CD4-positive, CD25-positive, alpha-beta regulatory T cell (primary cell): ENCODE results near the gene CTNNA2. TPM values are rescaled to one million over a fixed set of nuclear protein-coding genes. Genes with fewer than 3 reads are reported as not detected.

ENCODE experiments used
- ATAC-seq, 2 donors: fragments of 150-1000 bp; cut with Tn5 transposase; one replicate each; pipeline ENCODE4 v1.10.0; 2021; ENCODE audit warnings: low read depth in 2 of 2, moderate number of reproducible peaks in 2 of 2, moderate library complexity in 1 of 2
- DNase-seq, 3 donors: peaks; one replicate each; pipeline versions ENCODE4 v3.0.0 to v3.0.0-alpha.2; 2012 to 2022; ENCODE audit warnings: mixed read lengths in 1 of 3
- H3K27ac ChIP-seq: one replicate; pipeline ENCODE4 v1.7.0; 2013; ENCODE audit warnings: mild to moderate bottlenecking, low read length; ENCODE audit not compliant: insufficient read depth, poor library complexity, severe bottlenecking
- H3K27me3 ChIP-seq: one replicate; pipeline ENCODE4 v1.7.0; 2013; ENCODE audit warnings: low read length; ENCODE audit not compliant: control insufficient read depth, insufficient read depth
- H3K36me3 ChIP-seq: one replicate; pipeline ENCODE4 v1.7.0; 2013; ENCODE audit warnings: mild to moderate bottlenecking, low read length, moderate library complexity; ENCODE audit not compliant: control insufficient read depth, insufficient read depth
- H3K4me1 ChIP-seq: 2 replicates; pipeline ENCODE4 v1.7.0; 2013; ENCODE audit warnings: mild to moderate bottlenecking, low read length; ENCODE audit not compliant: insufficient read depth, control insufficient read depth, poor library complexity, severe bottlenecking
- H3K4me3 ChIP-seq: one replicate; pipeline ENCODE4 v1.7.0; 2013; ENCODE audit warnings: low read depth, mild to moderate bottlenecking, low read length, moderate library complexity
- H3K9me3 ChIP-seq, 2 experiments: 1 replicate in 1 of 2; 2 replicates in 1 of 2; pipeline ENCODE4 v1.7.0; 2013; ENCODE audit warnings: low read length in 2 of 2, mild to moderate bottlenecking in 1 of 2, moderate library complexity in 1 of 2; ENCODE audit not compliant: control insufficient read depth in 2 of 2
- H3K27ac Mint-ChIP-seq, 3 donors: one replicate each; pipeline ENCODE4 v1.8.0; 2020 to 2022; ENCODE audit warnings: mild to moderate bottlenecking in 3 of 3, mixed read lengths in 3 of 3, moderate library complexity in 2 of 3
- H3K27me3 Mint-ChIP-seq: one replicate; pipeline ENCODE4 v1.8.0; 2022; ENCODE audit warnings: mild to moderate bottlenecking, mixed read lengths
- H3K36me3 Mint-ChIP-seq: one replicate; pipeline ENCODE4 v1.8.0; 2020; ENCODE audit warnings: mixed read lengths
- H3K4me1 Mint-ChIP-seq, 4 donors: one replicate each; pipeline ENCODE4 v1.8.0; 2020 to 2022; ENCODE audit warnings: mixed read lengths in 4 of 4, mild to moderate bottlenecking in 1 of 4
- H3K4me3 Mint-ChIP-seq, 4 donors: one replicate each; pipeline ENCODE4 v1.8.0; 2020 to 2022; ENCODE audit warnings: mild to moderate bottlenecking in 4 of 4, mixed read lengths in 4 of 4, moderate library complexity in 3 of 4
- H3K9me3 Mint-ChIP-seq, 7 donors: one replicate each; pipeline ENCODE4 v1.8.0; 2020 to 2022; ENCODE audit warnings: mixed read lengths in 7 of 7, mild to moderate bottlenecking in 3 of 7, moderate library complexity in 2 of 7
- polyA plus RNA-seq, 4 donors: library from polyadenylated mRNA; unstranded; fragments of 300-500 nt; fragmentation: Illumina TruSeq; gene quantifications; one replicate each; pipeline ENCODE4 v1.2.3, GENCODE V29; 2021
- total RNA-seq: library from RNA; stranded (reverse); gene quantifications from one replicate; pipeline ENCODE4 v1.2.3, GENCODE V29; 2022

Gene CTNNA2
- total and polyA plus RNA-seq, 5 donors from 2014 or later: not detected

GRCh38 chr2:80454628-80455027 is 941.8 kb downstream of the CTNNA2 start:
- Histone ChIP-seq H3K27ac (no peak overlapping the region), H3K4me1 (no peaks in the 10 kb centered on the region), H3K36me3 (no peaks in the 10 kb centered on the region), H3K9me3 (peaks cover 0 to 5% of the 10 kb centered on the region in 2 experiments), H3K4me3 (no peak overlapping the region), H3K27me3 (no peaks in the 10 kb centered on the region)
- no peaks in the 10 kb centered on the region for H3K4me1 Mint-ChIP-seq
- ATAC-seq: no peak
- H3K27ac Mint-ChIP-seq: no peak overlapping the region
- no peaks in the 10 kb centered on the region for H3K27me3 Mint-ChIP-seq
- DNase-seq: no peak
- H3K4me3 Mint-ChIP-seq: no peak overlapping the region
- H3K36me3 Mint-ChIP-seq: no peaks in the 10 kb centered on the region
- H3K9me3 Mint-ChIP-seq: peaks cover 0 to 35% (median 3%) of the 10 kb centered on the region in 7 donors

DNA sequence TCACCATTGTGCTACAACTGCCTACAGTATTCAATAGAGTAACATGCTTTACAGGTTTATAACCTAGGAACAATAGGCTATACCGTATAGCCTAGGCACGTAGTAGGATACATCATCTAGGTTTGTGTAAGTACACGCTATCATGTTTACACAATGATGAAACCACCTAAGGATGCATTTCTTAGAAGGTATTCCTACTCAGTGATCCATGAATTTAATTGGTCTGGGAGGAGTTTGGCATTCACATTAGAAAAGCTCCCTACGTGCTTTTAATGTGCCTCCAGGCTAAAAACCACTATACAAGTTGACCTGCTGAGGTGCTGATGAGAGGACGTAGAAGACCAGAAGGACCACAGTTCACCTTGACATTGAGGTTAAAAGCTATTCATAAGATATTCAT is 946.2 kb downstream of the CTNNA2 start:
- Histone ChIP-seq H3K27me3 (no peaks in the 10 kb centered on the region), H3K36me3 (no peaks in the 10 kb centered on the region), H3K4me3 (no peak overlapping the region), H3K27ac (no peak overlapping the region), H3K4me1 (no peaks in the 10 kb centered on the region), H3K9me3 (no peaks in the 10 kb centered on the region)
- ATAC-seq (no peak), DNase-seq (no peak)
- no peaks in the 10 kb centered on the region for H3K4me1 Mint-ChIP-seq
- no peaks in the 10 kb centered on the region for H3K36me3 Mint-ChIP-seq
- H3K9me3 Mint-ChIP-seq: peaks cover 5 to 38% (median 7%) of the 10 kb centered on the region in 7 donors
- H3K4me3 Mint-ChIP-seq: no peak overlapping the region
- H3K27me3 Mint-ChIP-seq: no peaks in the 10 kb centered on the region
- no peak overlapping the region for H3K27ac Mint-ChIP-seq

DNA sequence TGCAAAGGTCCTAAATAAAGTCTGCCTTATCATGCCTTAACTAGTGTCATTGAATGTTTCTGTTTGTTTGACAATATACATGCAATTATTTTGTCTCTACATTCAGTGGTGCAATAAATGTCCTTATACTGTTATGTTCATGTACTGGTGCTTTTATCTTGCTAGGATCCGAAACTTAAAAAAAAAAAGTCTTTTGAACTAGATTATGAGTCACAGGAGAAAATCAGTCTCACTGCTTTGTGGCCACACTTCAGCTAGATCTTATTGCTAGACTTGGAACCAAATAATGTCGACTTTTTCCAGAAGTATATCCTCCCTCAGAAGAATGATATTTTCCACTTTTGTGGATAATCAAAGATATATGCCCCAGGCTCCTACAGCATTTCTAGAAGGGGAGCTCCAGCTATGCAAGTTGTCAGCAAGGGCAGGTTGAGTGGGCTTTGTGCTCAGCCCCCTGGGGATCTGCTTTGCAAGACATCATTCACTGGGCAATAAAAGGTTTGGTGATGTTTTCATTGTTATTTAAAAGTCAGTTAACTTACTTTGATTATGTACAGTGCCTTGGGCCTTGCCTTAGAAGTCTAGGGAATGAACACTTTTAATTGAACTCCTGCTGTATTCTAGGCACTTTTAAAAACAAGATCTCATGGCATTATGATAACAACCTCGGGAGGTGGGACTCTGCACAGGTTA is 948.8 kb downstream of the CTNNA2 start:
- Mint-ChIP-seq H3K4me3 (no peak overlapping the region), H3K27ac (no peak overlapping the region), H3K9me3 (peaks cover 4 to 38% (median 6%) of the 10 kb centered on the region in 7 donors), H3K36me3 (no peaks in the 10 kb centered on the region), H3K27me3 (no peaks in the 10 kb centered on the region), H3K4me1 (no peaks in the 10 kb centered on the region)
- Histone ChIP-seq H3K9me3 (no peaks in the 10 kb centered on the region), H3K27ac (no peak overlapping the region), H3K4me3 (no peak overlapping the region), H3K27me3 (no peaks in the 10 kb centered on the region), H3K36me3 (no peaks in the 10 kb centered on the region), H3K4me1 (no peaks in the 10 kb centered on the region)
- ATAC-seq (no peak), DNase-seq (no peak)

- Mint-ChIP-seq H3K9me3 (peaks cover 4 to 34% (median 12%) of the 10 kb centered on the region in 7 donors), H3K36me3 (no peaks in the 10 kb centered on the region), H3K27ac (no peak overlapping the region), H3K4me3 (no peak overlapping the region), H3K27me3 (no peaks in the 10 kb centered on the region), H3K4me1 (no peaks in the 10 kb centered on the region)
- Histone ChIP-seq H3K36me3 (no peaks in the 10 kb centered on the region), H3K4me1 (no peaks in the 10 kb centered on the region), H3K27ac (no peak overlapping the region), H3K4me3 (no peak overlapping the region), H3K9me3 (no peaks in the 10 kb centered on the region), H3K27me3 (no peaks in the 10 kb centered on the region)
- ATAC-seq (no peak), DNase-seq (no peak)
These were observed 949.8 kb downstream of the CTNNA2 start for GRCh38 chr2:80462654-80463053.

DNA sequence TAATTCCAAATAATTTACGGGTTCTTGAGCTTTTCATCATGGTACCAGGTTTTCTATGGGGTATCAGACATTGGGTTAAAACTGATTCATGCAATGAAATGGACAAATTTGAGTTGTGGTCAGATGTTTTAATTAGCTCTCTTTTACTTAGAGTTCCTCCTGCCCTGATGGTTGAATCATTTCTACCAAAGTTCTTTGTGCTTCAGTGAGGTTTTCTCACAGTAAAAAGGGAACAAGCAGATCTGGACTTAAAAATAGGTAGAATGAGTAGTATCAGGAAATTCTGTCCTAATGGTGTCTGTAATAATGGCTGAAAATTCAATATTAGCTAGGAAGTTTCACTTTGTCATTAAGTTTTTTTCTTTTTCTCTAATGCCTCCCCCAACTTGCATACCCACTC is 951.4 kb downstream of the CTNNA2 start:
- no peaks in the 10 kb centered on the region for H3K4me1 ChIP-seq
- Mint-ChIP-seq H3K4me1 (no peaks in the 10 kb centered on the region), H3K9me3 (peaks cover 5 to 32% (median 12%) of the 10 kb centered on the region in 7 donors), H3K27ac (no peak overlapping the region), H3K36me3 (no peaks in the 10 kb centered on the region), H3K27me3 (no peaks in the 10 kb centered on the region), H3K4me3 (no peak overlapping the region)
- no peaks in the 10 kb centered on the region for H3K27me3 ChIP-seq
- H3K4me3 ChIP-seq: no peak overlapping the region
- H3K27ac ChIP-seq: no peak overlapping the region
- H3K9me3 ChIP-seq: no peaks in the 10 kb centered on the region
- DNase-seq: no peak
- no peak for ATAC-seq
- no peaks in the 10 kb centered on the region for H3K36me3 ChIP-seq

DNA sequence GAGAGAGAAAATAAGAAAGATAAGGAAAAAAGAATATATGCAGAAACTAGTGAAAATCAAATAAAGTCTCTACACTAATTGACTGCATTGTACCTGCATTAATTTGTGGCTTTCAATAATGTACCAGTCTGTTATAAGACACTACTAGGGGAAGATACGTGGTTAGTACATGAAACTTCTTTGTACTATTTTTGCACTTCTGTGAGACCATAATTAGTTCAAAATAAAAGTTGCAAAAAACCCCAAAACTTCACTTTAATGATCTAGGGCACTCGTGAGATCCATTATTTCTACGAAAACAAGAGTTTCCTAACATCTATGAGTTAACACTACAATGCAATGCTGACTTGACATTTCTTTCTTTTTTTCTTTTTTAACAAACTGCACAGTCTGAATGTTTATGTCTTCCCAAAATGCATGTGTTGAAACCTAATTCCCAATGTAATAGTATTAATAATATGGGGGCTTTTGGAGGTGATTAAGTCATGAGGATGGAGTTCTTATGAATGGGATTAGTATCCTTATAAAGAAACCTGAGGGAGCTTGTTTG is 954.5 kb downstream of the CTNNA2 start:
- Histone ChIP-seq H3K9me3 (peaks cover 0 to 10% of the 10 kb centered on the region in 2 experiments), H3K27ac (no peak overlapping the region), H3K27me3 (no peaks in the 10 kb centered on the region), H3K4me3 (no peak overlapping the region), H3K4me1 (no peaks in the 10 kb centered on the region), H3K36me3 (no peaks in the 10 kb centered on the region)
- H3K4me1 Mint-ChIP-seq: no peaks in the 10 kb centered on the region
- no peaks in the 10 kb centered on the region for H3K36me3 Mint-ChIP-seq
- no peaks in the 10 kb centered on the region for H3K27me3 Mint-ChIP-seq
- no peak for DNase-seq
- H3K27ac Mint-ChIP-seq: no peak overlapping the region
- H3K4me3 Mint-ChIP-seq: no peak overlapping the region
- no peak for ATAC-seq
- peaks cover 4 to 36% (median 10%) of the 10 kb centered on the region in 7 donors for H3K9me3 Mint-ChIP-seq

- Mint-ChIP-seq H3K27me3 (no peaks in the 10 kb centered on the region), H3K4me1 (no peaks in the 10 kb centered on the region), H3K27ac (no peak overlapping the region), H3K4me3 (no peak overlapping the region), H3K9me3 (peaks cover 2 to 27% (median 11%) of the 10 kb centered on the region in 7 donors), H3K36me3 (no peaks in the 10 kb centered on the region)
- Histone ChIP-seq H3K27me3 (no peaks in the 10 kb centered on the region), H3K4me3 (no peak overlapping the region), H3K36me3 (no peaks in the 10 kb centered on the region), H3K27ac (no peak overlapping the region), H3K9me3 (peaks cover 0 to 15% of the 10 kb centered on the region in 2 experiments), H3K4me1 (no peaks in the 10 kb centered on the region)
- ATAC-seq: no peak
- DNase-seq: no peak
These were observed 956.6 kb downstream of the CTNNA2 start for GRCh38 chr2:80469428-80469827.

DNA sequence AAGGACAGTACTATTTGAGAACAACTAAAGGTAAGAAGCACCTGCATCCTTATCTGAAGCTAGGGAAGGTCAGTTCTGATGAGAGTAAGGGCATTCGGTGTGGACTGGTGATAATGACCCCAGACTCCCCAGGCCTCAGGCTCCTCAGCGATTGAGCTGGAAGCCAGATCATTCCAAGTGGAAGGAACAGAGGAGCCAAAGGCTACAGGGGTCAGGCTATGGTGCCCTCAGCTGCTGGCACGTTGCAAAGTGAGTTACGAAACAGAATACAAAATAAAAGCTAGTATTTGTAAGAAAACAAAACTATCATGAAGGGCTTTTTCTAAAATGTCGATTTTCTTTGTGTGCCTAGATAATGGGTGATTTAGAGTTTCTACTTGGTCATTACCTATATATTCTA is 960.2 kb downstream of the CTNNA2 start:
- H3K4me3 ChIP-seq: no peak overlapping the region
- no peak overlapping the region for H3K4me3 Mint-ChIP-seq
- no peak overlapping the region for H3K27ac ChIP-seq
- peaks cover 2 to 42% (median 11%) of the 10 kb centered on the region in 7 donors for H3K9me3 Mint-ChIP-seq
- H3K27me3 Mint-ChIP-seq: no peaks in the 10 kb centered on the region
- ATAC-seq (no peak), DNase-seq (no peak)
- no peak overlapping the region for H3K27ac Mint-ChIP-seq
- H3K9me3 ChIP-seq: peaks cover 0 to 15% of the 10 kb centered on the region in 2 experiments
- H3K36me3 ChIP-seq: no peaks in the 10 kb centered on the region
- H3K4me1 Mint-ChIP-seq: no peaks in the 10 kb centered on the region
- no peaks in the 10 kb centered on the region for H3K27me3 ChIP-seq
- H3K4me1 ChIP-seq: no peaks in the 10 kb centered on the region
- H3K36me3 Mint-ChIP-seq: no peaks in the 10 kb centered on the region
